Measurements from ENCODE around the gene SV2C.
"Not testable (repeated sequence)": the region's sequence is repeated elsewhere in the genome, so short reads cannot be mapped to it uniquely, and the experiment has no call there.

The SV2C gene

GRCh38 chr5:76319673-76320072, 236.5 kb downstream of the SV2C start:
- Mint-ChIP-seq H3K9me3 (peaks cover 12% of the 10 kb centered on the region), H3K4me1 (no peaks in the 10 kb centered on the region), H3K4me3 (no peak overlapping the region), H3K36me3 (ENCODE audit: low read depth) (peaks cover 4% of the 10 kb centered on the region), H3K27me3 (ENCODE audit: low read depth) (peaks cover 3% of the 10 kb centered on the region), H3K27ac (peak overlapping the region in 1 of 3 experiments; percentile 51)
- TF ChIP-seq CTCF (IDR thresholded peaks at IDR 0.05; ENCODE audit: unreplicated experiment in 3 of 3): no peak

DNA sequence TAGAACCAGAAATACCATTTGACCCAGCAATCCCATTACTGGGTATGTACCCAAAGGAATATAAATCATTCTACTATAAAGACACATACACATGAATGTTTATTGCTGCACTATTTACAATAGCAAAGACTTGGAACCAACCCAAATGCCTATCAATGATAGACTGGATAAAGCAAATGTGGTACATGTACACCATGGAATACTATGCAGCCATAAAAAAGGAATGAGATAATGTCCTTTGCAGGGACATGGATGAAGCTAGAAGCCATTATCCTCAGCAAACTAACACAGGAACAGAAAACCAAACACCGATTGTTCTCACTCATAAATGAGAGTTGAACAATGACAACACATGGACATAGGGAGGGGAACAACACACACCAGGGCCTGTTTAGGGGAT, 240.3 kb downstream of the SV2C start:
- H3K27ac Mint-ChIP-seq; H3K27me3 Mint-ChIP-seq (ENCODE audit: low read depth); H3K36me3 Mint-ChIP-seq (ENCODE audit: low read depth); H3K4me3 Mint-ChIP-seq: not testable (repeated sequence)
- H3K9me3 Mint-ChIP-seq: peaks cover 12% of the 10 kb centered on the region
- H3K4me1 Mint-ChIP-seq: peaks cover 37% of the 10 kb centered on the region

DNA sequence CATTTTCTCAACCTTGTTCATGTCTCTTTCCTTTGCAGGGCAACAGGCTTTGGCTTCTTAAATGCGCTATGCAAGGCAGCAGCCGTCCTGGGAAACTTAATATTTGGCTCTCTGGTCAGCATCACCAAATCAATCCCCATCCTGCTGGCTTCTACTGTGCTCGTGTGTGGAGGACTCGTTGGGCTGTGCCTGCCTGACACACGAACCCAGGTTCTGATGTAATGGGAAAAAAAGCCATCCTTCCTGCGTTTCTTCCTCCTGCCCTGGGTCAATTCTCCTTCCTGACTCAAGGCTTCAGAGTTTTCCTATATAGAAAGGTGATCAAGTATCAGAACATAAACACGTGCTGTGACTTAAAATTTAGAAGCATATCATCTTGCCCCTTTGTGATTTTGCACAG, 242.1 kb downstream of the SV2C start:
- no peak overlapping the region for H3K4me3 Mint-ChIP-seq
- peaks cover 12% of the 10 kb centered on the region for H3K9me3 Mint-ChIP-seq
- no peaks in the 10 kb centered on the region for H3K27me3 Mint-ChIP-seq (ENCODE audit: low read depth)
- H3K27ac Mint-ChIP-seq: peak overlapping the region; percentile 73 to 94 (median 84)
- H3K36me3 Mint-ChIP-seq (ENCODE audit: low read depth): peaks cover 4% of the 10 kb centered on the region
- peaks cover 38% of the 10 kb centered on the region for H3K4me1 Mint-ChIP-seq
- TF ChIP-seq CTCF (IDR thresholded peaks at IDR 0.05; ENCODE audit: unreplicated experiment in 3 of 3): no peak

- TF ChIP-seq CTCF (IDR thresholded peaks at IDR 0.05; ENCODE audit: unreplicated experiment in 3 of 3): no peak
- peaks cover 4% of the 10 kb centered on the region for H3K36me3 Mint-ChIP-seq (ENCODE audit: low read depth)
- peaks cover 12% of the 10 kb centered on the region for H3K9me3 Mint-ChIP-seq
- peak overlapping the region; percentile 73 to 94 (median 84) for H3K27ac Mint-ChIP-seq
- peak overlapping the region in 1 of 3 experiments; percentile 14 for H3K4me3 Mint-ChIP-seq
- H3K27me3 Mint-ChIP-seq (ENCODE audit: low read depth): no peaks in the 10 kb centered on the region
- H3K4me1 Mint-ChIP-seq: peaks cover 38% of the 10 kb centered on the region
These were observed 242.8 kb downstream of the SV2C start for GRCh38 chr5:76325876-76326491.

DNA sequence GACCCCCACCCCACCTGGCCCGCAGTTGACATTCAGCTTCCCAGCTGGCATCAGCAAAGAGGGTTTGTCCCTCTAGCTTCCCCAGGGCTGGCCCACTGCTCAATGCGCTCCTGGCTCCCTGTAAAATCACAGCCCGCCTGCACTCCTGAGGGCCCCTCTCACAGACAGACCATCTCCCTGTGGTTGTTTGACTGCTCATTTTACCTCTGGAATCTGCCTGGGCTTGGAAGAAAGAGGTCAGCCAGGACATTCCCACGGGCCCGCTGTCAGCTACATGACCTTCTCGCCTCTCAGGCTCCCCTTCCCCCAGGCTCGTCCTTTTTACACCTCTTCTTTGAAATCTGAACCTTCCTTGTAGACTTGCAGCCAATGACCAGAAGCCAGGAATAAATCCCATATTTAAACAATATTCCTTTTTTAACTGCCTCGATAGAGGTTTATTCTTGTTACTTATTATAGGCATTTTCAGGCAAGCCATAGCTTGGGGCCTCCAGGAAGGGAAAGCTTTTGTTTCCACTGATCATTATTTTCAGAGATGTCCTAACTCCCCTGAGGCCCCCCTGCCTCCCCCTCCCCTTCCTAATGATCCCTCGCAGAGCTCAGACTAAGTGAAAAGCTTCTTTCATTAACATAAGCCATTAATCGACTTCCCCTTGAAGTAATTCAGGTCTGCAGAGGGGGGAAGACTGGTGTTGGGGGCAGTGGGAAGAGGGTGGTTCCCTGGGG, 243.6 kb downstream of the SV2C start:
- peaks cover 4% of the 10 kb centered on the region for H3K36me3 Mint-ChIP-seq (ENCODE audit: low read depth)
- H3K27ac Mint-ChIP-seq: peak overlapping the region; percentile 73 to 94 (median 84)
- H3K27me3 Mint-ChIP-seq (ENCODE audit: low read depth): no peaks in the 10 kb centered on the region
- H3K4me1 Mint-ChIP-seq: peaks cover 46% of the 10 kb centered on the region
- TF ChIP-seq CTCF (IDR thresholded peaks at IDR 0.05; ENCODE audit: unreplicated experiment in 3 of 3): no peak
- peak overlapping the region; percentile 28 to 58 (median 41) for H3K4me3 Mint-ChIP-seq
- peaks cover 12% of the 10 kb centered on the region for H3K9me3 Mint-ChIP-seq

DNA sequence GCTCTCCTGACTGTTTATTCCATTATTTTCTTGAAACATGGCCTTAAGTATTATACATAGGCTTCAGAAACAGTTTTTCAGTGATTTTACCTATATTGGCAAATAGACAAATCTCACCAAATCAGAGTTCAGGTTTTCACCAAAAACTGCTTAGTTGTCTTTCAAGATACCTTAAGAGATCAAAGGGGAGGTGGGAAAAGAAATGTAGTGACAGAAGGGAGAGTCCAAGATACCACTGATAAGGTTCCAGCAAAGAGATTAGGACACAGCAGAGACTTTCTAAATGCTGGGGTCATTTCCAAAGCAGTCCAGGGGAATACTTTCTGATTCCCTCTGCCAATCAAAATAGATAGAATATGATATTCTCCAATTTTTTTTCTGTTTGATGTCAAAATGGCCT, 246.2 kb downstream of the SV2C start:
- no peak overlapping the region for H3K4me3 Mint-ChIP-seq
- no peaks in the 10 kb centered on the region for H3K36me3 Mint-ChIP-seq (ENCODE audit: low read depth)
- peaks cover 70% of the 10 kb centered on the region for H3K4me1 Mint-ChIP-seq
- H3K27me3 Mint-ChIP-seq (ENCODE audit: low read depth): no peaks in the 10 kb centered on the region
- no peak for TF ChIP-seq CTCF (IDR thresholded peaks at IDR 0.05; ENCODE audit: unreplicated experiment in 3 of 3)
- H3K9me3 Mint-ChIP-seq: no peaks in the 10 kb centered on the region
- no peak overlapping the region for H3K27ac Mint-ChIP-seq

Data from nephron (organoid).